HG02840 (cell line): ENCODE measurements around the gene JAKMIP1.

Experiments used
- ATAC-seq: cut with Tn5 transposase; IDR thresholded peaks from one replicate; pipeline ENCODE4 v1.9.1; 2021; ENCODE audit warnings: mild to moderate bottlenecking, moderate library complexity, moderate number of reproducible peaks; ENCODE audit not compliant: unreplicated experiment, low FRiP score

Gene JAKMIP1

DNA sequence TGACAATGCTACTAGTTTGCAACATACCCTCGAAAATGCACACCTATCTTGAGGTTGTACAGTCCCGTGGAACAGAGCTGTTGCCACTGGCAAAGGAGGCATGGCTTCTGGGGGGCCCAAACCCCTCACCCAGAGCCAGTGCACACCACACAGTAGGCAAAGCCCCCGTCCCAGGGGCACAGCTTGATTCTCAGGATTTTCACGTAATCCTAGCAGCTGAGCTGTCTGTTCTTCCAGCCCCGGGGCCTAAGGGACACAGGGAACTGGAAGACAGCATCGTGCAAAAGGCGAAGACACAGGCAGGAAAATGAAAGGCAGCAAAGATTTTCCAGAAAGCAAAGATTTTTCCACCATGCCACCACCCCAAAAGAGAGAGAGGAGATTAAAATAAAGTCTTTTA is 77.2 kb downstream of the JAKMIP1 start:
- ATAC-seq: no peak

DNA sequence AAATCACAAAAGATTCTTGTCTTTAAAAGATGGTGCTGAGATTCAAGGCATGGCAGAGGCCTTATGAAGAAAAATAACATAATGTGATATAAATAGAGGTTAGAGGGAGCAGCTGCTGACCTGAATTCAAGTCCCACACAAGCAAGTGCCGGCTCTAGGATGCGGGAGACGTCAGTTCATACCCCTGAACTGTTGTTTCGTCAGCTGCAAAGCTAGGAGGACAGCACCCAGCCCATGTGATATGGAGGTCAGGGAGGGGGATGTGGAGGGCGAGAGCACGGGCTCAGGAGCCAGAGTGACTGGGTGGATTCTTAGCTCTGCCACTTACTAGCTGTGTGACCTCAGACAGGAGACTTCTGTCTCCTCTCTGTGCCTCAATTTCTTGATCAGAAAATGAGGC is 77.9 kb downstream of the JAKMIP1 start:
- ATAC-seq: no peak

GRCh38 chr4:6121941-6122340 is 78.4 kb downstream of the JAKMIP1 start:
- no peak for ATAC-seq

DNA sequence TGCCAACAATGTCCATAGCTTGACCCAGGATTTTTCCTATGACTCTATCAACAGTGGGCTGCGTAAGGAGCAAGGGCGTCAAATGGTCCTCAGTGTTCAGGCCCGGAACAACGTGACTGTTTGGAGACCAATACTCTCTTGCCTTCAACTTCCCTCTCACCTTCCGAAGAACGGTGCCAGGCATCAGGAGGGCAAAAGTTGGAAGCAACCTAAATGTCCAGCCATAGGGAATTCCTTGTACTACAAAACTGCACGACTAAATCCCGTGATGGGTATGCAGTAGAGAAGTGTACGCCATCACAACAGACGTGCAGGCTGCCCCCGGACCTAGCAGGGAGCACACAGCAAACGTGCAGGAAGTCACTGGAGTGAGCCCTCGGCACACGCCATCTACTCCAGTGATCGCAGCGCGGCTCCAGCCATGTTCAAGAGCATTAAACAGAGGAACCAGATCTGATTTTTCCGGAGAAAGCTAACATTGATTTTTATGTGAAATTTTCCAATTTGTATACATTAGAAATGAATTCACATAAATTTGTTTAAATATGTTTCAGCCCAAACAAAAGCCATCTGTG is 79.0 kb downstream of the JAKMIP1 start:
- no peak for ATAC-seq

DNA sequence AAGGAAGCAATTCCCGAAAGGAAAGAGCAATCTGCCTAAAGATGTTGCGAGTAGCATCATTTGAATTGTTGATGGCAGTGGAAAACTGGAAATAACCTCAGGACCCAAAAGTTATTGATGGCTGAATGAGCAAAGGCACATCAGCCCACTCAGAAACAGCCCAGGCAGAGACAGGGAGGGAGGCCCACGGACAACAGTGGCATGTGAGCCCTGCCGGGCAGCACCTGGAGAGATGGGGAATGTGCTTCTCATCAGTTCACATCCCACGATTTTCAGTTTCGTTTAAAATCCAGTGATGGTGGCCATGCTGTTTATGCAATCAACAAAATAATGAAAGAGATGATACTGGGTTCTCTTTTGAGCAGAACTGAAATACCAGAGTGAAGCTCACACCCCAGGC is 80.0 kb downstream of the JAKMIP1 start:
- no peak for ATAC-seq

GRCh38 chr4:6119507-6120020 is 80.8 kb downstream of the JAKMIP1 start:
- no peak for ATAC-seq

DNA sequence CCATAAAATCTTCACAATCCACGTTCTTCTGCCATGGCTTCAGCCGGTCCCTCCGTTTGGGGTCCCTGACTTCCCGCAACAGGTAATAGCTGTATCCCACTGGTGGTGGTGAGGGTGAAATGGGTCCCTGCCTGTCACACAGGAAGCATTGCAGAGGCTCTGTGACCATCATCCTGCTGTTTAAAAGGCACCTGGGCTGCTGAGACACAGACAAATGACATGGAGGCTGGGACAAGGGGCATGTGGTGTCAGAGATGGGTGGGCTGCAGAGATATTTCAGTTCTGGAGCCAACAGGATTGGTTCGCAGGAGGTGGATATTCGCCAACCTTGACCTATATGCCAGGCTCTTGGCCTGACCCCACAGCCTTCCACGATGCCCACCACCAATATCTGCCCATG is 82.1 kb downstream of the JAKMIP1 start:
- no peak for ATAC-seq

- no peak for ATAC-seq
Measured at GRCh38 chr4:6116696-6117285, 83.6 kb downstream of the JAKMIP1 start.

DNA sequence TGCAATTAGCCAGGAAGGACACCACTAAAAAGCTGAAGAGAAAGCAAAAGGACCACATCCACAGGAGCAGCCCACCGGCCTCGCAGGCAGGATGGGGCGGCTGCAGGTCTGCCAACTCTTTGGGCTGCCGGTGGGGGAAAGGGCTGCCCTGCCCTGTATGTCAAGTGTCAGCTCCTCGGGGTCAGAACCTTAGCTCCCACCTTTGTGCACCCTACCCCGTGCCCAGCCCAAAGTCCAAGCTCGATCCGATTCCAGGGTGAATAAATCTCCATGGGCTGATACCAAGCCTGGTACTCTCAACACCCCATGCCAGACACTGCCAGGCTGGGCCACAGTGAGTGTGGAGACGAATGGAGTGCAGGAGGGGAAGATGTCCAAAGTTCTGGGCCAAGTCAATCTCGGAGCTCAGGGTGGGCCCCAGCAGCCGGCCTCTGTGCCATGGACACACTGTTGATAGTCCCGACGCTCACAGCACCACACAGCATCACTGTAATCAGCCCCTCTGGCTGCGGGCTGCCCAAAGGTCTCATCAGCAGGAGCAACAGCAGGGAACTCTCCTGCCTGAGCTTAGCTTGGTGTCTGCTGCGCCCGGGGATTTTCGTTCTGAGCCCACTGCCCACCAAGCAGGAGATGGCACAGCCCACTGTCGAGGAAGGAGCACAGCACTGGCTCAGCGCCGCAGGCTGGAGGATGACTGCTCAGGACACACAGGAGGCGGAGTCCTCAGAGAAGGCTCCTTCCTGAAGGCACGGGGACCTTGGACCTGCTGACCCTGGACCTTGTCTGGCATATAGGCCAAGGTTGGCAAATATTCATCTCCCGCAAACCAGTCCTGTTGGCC is 84.4 kb downstream of the JAKMIP1 start:
- no peak for ATAC-seq

- no peak for ATAC-seq
Measured at GRCh38 chr4:6115342-6115741, 85.0 kb downstream of the JAKMIP1 start.

DNA sequence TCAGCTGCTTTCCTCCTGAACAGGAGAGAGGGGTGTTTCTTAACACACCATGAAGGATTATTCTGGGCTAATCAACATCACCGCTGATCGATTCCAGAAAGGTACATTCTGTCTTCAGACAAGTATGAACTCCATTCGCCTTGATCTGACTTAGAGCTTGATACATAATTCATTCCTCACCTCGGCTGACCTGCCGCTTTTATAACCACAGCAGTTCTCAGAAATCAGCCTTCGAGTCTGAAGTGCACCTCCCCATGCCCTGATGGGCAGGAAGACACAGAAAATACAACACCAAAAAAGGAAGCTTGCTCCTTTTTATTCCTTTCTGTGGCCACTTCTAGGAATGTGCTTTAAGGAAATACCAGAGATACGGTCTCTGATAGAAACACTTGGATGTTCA is 85.7 kb downstream of the JAKMIP1 start:
- ATAC-seq: no peak

GRCh38 chr4:6114181-6114580 is 86.2 kb downstream of the JAKMIP1 start:
- ATAC-seq: no peak

DNA sequence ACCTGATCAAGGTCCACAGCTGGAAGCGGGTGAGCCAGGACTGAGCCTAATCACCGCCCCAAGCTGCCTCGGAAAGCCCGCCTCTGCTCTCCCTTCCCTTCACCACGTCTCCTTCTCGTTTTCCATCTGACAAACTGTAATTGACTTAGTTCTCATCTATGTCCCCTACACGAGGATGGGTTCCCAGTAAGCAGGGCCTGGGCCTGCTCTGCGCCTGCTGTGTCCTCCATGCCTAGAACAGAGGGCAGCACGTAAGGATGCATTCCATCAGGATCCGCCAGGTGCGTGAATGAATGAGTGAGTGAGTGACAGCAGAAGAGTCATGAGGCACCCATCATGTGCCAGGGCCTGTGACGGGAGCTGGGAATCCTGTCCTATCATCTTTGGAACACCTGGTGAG is 86.7 kb downstream of the JAKMIP1 start:
- ATAC-seq: no peak

GRCh38 chr4:6112606-6113290 is 87.6 kb downstream of the JAKMIP1 start:
- ATAC-seq: no peak

DNA sequence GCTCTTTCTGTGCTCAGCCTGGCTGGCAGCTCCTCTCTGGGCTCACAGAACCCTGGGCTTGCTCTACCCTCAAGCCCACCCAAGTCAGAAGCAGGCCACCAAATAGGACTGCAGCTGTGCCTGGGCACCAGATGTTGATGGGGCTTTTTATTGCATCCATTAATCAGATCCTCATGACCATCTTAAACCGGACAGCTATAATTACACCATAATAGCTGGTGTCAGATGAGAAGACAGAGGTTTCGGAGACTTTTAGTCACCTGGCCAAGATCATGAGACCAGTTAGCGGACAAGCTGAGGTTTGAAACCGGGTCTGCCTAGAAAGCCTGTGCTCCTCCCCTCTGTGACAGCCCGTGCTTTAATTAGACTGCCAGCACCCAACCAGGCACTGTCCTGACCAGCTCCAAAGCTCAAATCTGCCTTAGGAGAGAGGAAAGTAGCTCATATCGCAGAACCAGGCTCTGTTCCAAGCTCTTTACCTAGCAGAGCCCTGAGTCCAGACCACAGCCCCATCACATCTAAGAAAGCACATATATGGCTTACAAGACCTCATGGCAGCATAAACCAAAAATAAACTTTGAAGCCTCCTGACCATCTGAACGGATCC is 88.9 kb downstream of the JAKMIP1 start:
- no peak for ATAC-seq

DNA sequence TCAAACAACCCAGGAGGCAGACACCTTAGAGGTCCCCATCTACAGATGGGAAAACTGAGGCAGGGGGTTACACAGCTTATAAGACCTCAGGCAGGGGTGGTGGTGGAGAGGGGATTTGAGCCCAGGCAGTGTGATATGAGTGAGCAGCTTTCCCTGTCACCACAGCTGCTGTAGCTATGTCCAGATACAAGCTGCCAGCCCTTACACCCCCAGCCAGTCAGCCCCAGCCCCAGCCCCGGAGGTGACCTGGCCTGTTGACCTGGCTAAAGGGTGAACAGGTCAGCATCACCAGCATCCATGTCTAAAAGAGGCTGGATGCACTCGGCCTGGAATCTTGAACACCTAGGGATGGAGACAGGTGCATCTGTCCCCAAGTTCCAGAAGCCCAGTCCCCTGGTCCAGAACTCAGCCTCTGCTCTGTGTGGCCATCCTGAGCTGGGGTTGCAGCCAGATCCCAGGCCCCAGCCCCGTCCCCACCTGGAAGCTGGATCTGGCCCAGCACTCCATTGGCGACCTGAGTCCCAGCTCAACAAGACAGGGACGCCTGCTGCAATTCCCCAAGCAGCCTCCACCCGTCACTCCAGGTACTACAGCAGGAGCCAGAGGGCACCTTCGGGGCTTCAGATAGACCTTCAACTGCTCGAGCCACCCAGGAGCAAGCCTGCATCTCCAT is 89.5 kb downstream of the JAKMIP1 start:
- no peak for ATAC-seq

DNA sequence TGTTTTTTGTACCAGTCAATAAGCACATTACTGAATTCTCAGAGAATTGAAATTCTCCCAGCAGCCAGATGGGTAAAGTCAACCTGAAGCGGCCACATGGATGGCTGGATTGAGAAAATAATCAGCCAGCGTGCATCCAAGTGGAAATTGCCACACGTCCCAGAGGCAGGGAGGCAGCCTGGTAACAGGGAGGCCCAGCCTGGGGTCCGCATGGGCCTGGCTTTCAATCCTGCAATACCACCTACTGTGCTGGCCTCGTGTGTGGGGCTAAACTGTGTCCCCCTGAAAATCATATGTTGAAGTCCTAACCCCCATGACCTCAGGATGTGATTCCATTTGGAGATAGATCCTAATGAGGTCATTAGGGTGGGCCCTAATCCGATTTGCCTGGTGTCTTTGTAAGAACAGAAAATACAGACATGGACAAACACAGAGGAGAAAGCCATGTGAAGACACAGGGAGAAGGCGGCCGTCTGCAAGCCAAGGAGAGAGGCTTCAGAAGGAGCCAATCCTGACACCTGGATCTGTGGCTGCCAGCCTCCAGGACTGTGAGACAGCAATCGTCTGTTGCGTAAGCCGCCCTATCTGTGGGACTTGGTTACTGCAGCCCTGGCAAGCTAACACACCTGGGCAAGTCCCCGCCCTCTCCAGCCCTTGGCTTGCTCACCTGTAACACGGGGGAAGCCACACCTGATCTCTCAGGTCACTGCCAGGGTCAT is 90.3 kb downstream of the JAKMIP1 start:
- no peak for ATAC-seq

DNA sequence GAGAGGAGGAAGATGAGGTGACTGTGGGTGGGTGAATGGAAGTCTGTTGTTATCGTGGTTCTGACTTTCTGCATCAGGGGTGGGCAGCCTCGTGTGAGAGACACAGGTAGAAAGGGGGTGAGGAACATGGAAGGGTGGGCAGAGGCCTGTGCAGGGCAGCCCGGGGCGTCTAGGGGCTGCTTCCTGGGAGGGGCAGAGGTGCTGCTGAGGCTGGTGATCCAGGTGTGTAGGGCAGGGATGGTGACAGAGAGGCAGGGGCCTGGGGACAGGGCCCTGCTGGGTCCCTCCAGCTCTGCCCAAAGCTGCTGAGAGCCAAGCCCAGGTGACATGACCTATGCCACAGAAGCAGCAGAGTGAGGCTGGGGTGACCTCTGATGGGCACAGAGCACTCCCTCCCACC is 92.5 kb downstream of the JAKMIP1 start:
- no peak for ATAC-seq

GRCh38 chr4:6107114-6107791 is 93.1 kb downstream of the JAKMIP1 start:
- no peak for ATAC-seq
